Measurements from ENCODE around the gene LLGL2. TPM values are rescaled to one million over a fixed set of nuclear protein-coding genes. Genes with fewer than 3 reads are reported as not detected.

LLGL2 gene
- total RNA-seq, 1 donor from 2014 or later, result 2.0 TPM

GRCh38 chr17:75570034-75570676 is 44.7 kb downstream of the LLGL2 start:
- TF ChIP-seq CTCF (IDR thresholded peaks at IDR 0.05; ENCODE audit: borderline replicate concordance), result no peak
- no peaks in the 10 kb centered on the region for H3K36me3 ChIP-seq
- intact Hi-C loops (cut with micrococcal nuclease), result no loop called here
- H3K9me3 ChIP-seq (replicated peaks), result no peaks in the 10 kb centered on the region
- H3K4me3 ChIP-seq, result no peak overlapping the region
- no peaks in the 10 kb centered on the region for H3K27me3 ChIP-seq (ENCODE audit: low read depth)
- H3K27ac ChIP-seq (replicated peaks), result no peak overlapping the region
- no peak for DNase-seq
- no peaks in the 10 kb centered on the region for H3K4me1 ChIP-seq

GRCh38 chr17:75570772-75571171 is 45.3 kb downstream of the LLGL2 start:
- DNase-seq, result no peak
- no peaks in the 10 kb centered on the region for H3K36me3 ChIP-seq
- H3K9me3 ChIP-seq (replicated peaks), result no peaks in the 10 kb centered on the region
- no peaks in the 10 kb centered on the region for H3K4me1 ChIP-seq
- H3K27me3 ChIP-seq (ENCODE audit: low read depth), result no peaks in the 10 kb centered on the region
- intact Hi-C loops (cut with micrococcal nuclease), result no loop called here
- H3K27ac ChIP-seq (replicated peaks), result no peak overlapping the region
- no peak for TF ChIP-seq CTCF (IDR thresholded peaks at IDR 0.05; ENCODE audit: borderline replicate concordance)
- H3K4me3 ChIP-seq, result no peak overlapping the region

GRCh38 chr17:75571197-75571884 is 45.8 kb downstream of the LLGL2 start:
- no peak for DNase-seq
- Histone ChIP-seq H3K4me1 (no peaks in the 10 kb centered on the region), H3K9me3 (replicated peaks) (no peaks in the 10 kb centered on the region), H3K27me3 (ENCODE audit: low read depth) (no peaks in the 10 kb centered on the region), H3K36me3 (no peaks in the 10 kb centered on the region), H3K4me3 (no peak overlapping the region), H3K27ac (replicated peaks) (no peak overlapping the region)
- no peak for TF ChIP-seq CTCF (IDR thresholded peaks at IDR 0.05; ENCODE audit: borderline replicate concordance)
- intact Hi-C loops (cut with micrococcal nuclease), result no loop called here

- H3K27ac ChIP-seq (replicated peaks), result no peak overlapping the region
- H3K4me3 ChIP-seq, result no peak overlapping the region
- H3K4me1 ChIP-seq, result no peaks in the 10 kb centered on the region
- no peaks in the 10 kb centered on the region for H3K9me3 ChIP-seq (replicated peaks)
- no peak for TF ChIP-seq CTCF (IDR thresholded peaks at IDR 0.05; ENCODE audit: borderline replicate concordance)
- H3K36me3 ChIP-seq, result no peaks in the 10 kb centered on the region
- no peak for DNase-seq
- H3K27me3 ChIP-seq (ENCODE audit: low read depth), result no peaks in the 10 kb centered on the region
- intact Hi-C loops (cut with micrococcal nuclease), result no loop called here
Measured at GRCh38 chr17:75571885-75572215, 46.4 kb downstream of the LLGL2 start.

- Histone ChIP-seq H3K9me3 (replicated peaks) (no peaks in the 10 kb centered on the region), H3K4me3 (no peak overlapping the region), H3K27me3 (ENCODE audit: low read depth) (no peaks in the 10 kb centered on the region), H3K27ac (replicated peaks) (no peak overlapping the region), H3K36me3 (no peaks in the 10 kb centered on the region), H3K4me1 (no peaks in the 10 kb centered on the region)
- intact Hi-C loops (cut with micrococcal nuclease), result no loop called here
- DNase-seq, result no peak
- TF ChIP-seq CTCF (IDR thresholded peaks at IDR 0.05; ENCODE audit: borderline replicate concordance), result no peak
Measured at GRCh38 chr17:75572713-75573539, 47.4 kb downstream of the LLGL2 start.

Measured in left ventricle myocardium inferior (tissue), 1 donor.